NCI-H1092 (cell line): ENCODE results near the gene SLC39A6.
"Not testable (repeated sequence)": the region's sequence is repeated elsewhere in the genome, so short reads cannot be mapped to it uniquely, and the experiment has no call there.

Experiments
- DNase-seq: peaks from one replicate; lab custom pipeline; 2025; lab: John Stamatoyannopoulos, UW

Gene SLC39A6

DNA sequence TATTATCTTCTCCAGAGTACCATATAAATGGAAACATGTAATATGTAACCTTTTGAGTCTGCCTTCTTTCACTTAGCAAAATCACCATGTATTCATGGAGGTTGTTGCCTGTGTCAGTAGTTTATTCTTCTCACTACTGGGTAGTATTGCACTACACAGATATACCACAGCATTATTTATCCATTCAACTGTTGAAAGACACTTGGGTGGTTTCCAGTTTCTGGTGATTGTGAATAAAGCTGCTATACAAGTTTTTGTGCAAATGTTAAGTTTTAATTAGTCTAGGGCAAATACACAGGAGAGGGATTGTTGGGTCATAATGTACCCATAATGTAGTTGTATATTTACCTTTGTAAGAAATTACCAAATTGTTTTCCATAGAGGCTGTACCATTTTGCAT lies 32.2 kb downstream of the SLC39A6 start:
- DNase-seq = no peak

DNA sequence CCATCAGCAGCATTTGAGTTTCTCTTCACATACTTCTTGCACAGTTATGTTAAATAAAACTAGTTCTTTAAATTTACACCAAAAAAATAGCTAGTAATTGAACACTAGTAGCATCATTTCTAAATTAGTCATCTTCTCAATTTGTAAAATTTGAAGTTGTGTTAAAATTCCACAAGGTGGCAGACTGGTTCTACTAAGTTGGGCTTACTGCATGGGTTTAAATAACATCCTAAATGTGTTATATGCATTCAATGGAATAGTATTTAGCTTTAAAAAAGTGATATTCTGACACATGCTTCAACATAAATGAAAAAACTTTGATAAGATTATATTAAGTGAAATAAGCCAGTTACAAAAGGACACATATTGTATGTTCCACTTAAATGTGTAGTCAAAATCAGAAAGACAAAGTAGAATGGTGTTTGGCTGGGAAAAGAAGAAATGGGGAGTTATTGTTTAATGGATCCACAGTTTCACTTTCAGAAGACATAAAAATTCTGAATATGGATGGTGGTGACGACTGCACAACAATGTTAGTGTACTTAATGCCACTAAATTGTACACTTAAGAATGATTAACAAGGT lies 33.1 kb downstream of the SLC39A6 start:
- peak; percentile 22 for DNase-seq

- no peak for DNase-seq
Observed at GRCh38 chr18:36094431-36094830, 34.7 kb downstream of the SLC39A6 start.

DNA sequence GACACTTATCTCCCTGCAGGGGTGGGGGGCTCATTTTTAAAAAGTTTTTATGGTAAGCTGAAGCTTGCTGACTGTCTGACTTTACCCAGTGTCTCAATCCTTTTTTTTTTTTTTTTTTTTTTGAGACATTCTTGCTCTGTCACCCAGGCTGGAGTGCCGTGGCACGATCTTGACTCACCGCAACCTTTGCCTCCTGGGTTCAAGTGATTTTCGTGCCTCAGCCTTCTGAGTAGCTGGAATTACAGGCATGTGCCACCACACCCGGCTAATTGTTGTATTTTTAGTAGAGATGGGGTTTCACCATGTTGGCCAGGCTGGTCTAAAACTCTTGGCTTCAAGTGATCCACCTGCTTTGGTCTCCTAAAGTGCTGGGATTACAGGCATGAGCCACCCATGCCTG lies 37.0 kb downstream of the SLC39A6 start:
- not testable (repeated sequence) for DNase-seq

DNA sequence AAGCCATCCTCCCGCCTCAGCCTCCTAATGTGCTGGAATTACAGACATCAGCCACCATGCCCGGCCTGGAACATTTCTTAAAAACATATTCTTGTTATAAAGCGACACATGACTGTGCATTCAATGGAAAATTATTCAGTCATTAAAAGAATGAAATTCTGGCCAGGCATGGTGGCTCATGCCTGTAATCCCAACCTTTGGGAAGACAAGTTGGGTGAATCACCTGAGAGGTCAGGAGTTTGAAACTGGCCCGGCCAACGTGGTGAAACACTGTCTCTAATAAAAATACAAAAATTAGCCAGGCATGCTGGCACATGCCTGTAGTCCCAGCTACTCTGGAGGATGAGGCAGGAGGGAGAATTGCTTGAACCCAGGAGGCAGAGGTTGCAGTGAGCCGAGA lies 40.1 kb downstream of the SLC39A6 start:
- DNase-seq = no peak

DNA sequence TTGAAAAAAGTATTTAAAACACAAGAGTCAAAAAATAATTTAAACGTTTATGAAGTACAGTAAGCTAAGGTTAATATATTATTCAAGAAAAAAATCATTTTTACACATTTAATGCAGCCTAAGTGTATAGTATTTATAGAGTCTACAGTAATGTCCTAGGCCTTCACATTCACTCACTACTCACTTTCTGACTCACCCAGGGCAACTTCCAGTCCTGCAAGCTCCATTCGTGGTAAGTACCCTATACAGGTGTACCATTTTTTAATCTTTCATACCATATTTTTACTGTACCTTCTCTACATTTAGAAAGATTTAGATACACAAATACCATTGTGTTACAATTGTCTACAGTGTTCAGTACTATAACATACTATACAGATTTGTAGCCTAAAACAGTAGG lies 40.9 kb downstream of the SLC39A6 start:
- no peak for DNase-seq

DNA sequence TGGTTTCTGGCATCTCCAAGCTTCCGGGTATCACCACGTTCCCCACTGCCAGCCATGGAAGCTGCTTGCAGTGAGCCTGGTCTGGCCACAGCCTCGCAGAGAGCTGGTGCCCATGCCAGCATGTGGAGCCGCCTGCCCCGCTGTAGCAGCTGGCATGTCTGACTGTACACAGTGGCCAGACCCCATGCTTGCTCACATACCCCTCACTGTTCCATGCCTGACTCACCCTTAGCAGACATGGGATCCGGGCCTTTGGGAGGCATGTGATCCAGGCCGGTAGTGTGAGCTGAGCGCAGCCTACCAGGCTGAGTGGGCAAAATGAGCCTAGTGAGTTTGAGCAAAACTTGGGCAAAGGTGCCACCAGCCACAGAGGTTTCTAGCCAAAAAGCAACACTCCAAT lies 43.0 kb downstream of the SLC39A6 start:
- no peak for DNase-seq

DNA sequence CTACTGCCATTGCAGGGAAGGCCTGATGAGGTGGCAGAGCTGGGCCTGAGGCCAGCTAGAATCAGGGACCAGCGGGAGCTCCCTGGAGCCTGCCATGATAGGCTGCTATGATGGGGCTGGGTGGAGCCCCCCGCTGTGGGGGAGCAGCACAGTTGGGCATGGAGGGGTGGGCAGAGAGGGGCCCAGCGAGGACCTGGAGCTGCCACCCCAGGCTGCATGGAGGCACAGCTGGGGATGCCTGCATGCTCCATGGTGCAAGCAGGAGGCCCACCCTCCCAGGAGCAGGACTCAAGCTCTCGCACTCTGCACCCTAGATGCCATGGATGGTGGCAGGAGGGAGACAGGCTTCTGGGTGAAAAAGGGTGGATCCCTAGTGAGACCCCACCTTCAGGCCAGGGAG lies 43.9 kb downstream of the SLC39A6 start:
- no peak for DNase-seq

GRCh38 chr18:36083729-36084128 lies 45.4 kb downstream of the SLC39A6 start:
- DNase-seq = no peak

DNA sequence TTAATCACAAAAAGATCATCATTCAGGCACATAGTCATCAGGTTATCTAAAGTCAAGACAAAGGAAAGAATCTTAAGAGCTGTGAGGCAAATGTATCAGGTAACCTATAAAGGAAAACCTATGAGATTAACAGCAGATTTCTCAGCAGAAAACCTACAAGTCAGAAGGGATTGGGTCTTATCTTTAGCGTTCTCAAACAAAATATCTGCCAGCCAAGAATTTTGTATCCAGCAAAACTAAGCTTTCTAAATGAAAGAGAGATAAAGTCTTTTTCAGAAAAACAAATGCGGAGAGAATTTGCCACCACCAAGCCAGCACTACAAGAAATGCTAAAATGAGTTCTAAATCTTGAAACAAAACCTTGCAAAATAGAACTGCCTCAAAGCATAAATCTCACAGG lies 48.0 kb downstream of the SLC39A6 start:
- DNase-seq = not testable (repeated sequence)

DNA sequence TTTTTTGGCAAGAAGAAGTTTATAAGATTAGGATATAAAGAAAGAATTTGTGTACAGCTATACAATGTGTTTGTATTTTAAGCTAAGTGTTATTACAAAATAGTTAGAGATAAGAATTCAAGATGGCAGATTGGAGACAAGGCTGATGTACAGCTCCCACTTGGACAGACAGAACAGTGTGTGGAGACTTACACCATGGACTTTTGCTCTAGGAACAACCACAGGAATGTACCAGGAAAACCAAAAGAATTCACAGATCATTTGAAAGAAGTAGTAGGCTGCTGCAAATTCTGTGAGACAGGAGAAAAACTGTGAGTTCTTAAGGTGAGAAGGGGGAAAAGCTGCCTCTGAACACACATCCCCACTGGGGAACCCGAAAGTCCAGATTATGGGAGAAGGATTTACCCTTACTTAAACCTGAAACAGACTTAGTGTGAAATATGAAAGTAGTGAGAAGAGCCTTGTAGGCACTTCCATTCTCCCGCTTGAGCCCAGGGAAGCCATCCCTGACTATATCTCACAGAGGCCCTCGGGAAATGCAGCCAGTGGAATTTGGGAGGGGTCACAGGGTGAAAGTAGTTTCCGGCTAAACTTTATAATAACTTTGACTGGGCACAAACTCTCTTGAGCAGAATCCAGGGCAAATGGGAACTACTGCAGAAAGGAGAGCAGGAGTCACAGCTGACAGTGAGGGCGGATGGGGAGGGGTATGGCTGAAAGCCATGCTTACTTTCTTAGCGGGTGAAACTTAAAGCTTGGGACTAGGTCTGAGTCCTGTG lies 50.2 kb downstream of the SLC39A6 start:
- no peak for DNase-seq

DNA sequence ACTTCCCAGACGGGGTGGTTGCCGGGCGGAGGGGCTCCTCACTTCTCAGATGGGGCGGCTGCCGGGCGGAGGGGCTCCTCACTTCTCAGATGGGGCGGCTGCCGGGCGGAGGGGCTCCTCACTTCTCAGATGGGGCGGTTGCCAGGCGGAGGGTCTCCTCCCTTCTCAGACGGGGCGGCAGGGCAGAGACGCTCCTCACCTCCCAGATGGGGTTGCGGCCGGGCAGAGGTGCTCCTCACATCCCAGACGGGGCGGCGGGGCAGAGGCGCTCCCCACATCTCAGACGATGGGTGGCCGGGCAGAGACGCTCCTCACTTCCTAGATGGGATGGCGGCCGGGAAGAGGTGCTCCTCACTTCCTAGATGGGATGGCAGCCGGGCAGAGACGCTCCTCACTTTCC lies 51.4 kb downstream of the SLC39A6 start:
- DNase-seq = not testable (repeated sequence)

DNA sequence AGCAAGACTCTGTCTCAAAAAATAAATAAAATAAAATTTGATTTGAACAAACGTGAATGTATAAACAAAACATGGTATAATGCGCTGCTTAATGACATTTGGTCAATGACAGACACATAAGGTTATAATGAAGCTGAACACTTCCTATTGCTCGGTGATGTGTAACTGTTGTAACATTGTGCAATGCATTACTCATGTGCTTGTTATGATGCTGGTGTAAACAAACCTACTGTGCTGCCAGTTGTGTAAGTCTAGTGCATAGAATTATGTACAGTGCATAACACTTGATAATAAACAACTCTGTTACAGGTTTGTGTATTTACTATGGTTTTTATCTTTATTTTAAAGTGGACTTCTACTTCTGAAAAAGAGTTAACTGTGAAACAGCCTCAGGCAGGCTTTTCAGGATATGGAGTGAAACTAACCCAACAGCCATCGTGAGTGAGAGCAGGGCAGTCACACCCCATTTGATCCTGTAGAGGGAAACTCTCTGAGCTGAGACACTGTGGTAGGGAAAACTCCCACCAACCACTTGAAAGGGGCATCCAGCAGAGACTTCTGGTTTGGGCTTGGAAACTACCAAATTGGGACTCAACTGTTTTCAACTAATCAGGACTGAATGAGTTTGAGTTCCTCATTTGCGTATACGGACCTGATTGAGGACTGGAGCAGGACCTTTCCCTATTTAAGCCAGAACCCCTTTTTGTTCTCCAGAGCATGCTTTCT lies 53.1 kb downstream of the SLC39A6 start:
- DNase-seq = no peak

- DNase-seq = no peak
Observed at GRCh38 chr18:36074435-36074834, 54.7 kb downstream of the SLC39A6 start.

- no peak for DNase-seq
Observed at GRCh38 chr18:36073676-36074075, 55.5 kb downstream of the SLC39A6 start.

GRCh38 chr18:36072406-36072805 lies 56.7 kb downstream of the SLC39A6 start:
- not testable (repeated sequence) for DNase-seq

DNA sequence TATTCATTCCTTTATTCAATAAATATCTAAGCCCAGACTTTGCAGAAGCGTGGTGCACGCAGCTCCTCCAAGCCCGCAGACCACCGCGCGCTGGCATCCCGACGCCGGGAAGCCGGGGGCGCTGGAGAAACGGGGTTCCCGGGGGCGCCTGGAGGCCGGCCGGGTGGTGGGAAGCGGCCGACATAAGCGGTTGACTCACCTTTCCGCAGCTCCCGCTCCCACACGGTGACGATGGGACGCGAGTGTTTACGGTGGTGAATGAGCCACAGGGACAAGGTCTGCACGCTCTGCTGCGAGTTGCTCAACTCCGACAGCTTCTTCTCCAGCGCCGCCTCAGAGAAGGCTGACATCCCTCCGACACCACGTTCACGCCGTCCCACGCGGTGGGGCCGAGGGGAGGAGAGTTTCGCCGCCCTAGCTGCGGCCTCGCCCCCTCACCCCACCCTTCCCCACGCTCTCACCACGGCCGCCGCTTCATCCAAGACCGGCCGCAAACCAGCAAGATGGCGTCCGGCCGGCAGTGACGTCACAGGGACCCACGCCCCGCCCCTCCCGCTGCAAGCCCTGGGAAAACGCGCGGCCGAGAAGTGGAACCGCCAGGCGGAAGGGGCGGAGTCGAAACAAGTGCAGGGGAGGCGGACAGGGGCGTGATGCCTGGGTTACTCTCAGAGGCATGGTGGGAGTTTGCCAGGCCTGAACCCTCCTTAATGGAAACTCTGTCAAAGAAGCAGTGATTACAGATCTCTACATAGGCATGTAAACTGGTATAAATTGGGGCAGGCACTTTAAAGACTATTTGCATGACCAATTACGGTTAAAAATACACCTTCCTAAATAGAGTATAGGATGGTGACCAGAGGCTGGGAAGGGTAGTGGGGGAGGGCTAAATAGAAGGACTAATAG lies 61.8 kb downstream of the SLC39A6 start, which contains the start of gene RPRD1A:
RPRD1A (minus strand) TSS at position 505 of the 903 bp plus-strand sequence; CDS start at position 350, 155 bp downstream.
- peak; percentile 97 for DNase-seq

DNA sequence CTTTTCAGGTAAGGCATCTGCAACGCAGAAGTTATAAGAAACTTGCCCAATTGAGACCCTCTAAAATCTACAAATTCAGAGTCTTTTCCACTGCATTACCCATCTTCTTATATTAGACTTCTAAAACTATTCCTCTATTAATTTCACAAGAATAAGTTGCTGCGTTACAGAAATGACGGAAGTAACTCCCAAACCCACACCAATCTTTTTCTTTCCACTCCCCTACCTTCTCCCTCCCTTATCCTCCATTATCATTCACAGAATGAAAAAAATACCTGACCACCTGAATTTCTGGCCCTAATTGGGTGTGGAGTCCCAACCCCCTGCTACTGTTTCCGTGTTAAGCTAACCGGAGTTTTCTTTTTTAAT lies 62.5 kb downstream of the SLC39A6 start:
- no peak for DNase-seq

DNA sequence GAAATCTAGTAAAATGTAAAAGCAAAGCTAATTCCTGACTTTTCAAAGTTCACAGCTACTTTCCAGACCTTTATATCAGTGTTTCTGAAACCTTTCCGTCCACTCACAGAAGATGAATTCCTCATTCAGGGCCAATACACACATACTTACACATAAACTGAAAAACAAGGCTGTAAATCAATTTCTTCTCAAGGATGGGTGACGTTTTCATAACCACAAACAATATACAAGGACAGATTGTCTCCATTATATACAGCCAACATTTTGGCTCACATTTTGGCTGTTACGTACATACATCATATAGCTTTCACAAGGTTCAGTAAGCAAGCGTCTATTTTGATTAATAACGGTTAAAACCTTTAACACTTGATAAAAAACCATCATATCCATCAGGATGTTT lies 63.1 kb downstream of the SLC39A6 start:
- DNase-seq = no peak

GRCh38 chr18:36064809-36065079 lies 64.4 kb downstream of the SLC39A6 start:
- not testable (repeated sequence) for DNase-seq

GRCh38 chr18:36064027-36064808 lies 64.9 kb downstream of the SLC39A6 start:
- DNase-seq = no peak
